ENCODE results near the gene ITGA6.
A peak's percentile ranks its signal among the peaks of the same experiment; 100 is the strongest.

ITGA6 gene

DNA sequence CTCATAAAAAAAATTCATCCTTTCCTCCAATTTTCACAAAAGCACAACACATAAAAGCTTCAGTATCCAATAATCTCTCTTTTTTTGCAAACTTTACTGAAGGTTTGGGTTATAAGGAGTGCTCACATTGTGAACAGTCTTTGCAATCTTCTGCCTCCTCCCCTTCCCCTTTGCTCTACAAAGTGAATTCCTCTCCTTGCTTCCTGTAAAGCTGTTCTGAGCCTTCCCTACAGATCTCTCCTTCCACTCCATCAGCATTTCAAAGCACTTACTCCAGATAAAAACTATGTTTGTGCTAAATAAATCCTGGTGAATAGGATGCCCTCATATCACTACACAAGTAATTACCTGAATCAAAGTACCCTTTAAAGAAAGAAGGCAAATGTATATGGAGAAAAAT is 123.9 kb downstream of the ITGA6 start:
- no peaks in the 10 kb centered on the region for H3K9me3 ChIP-seq (ENCODE audit: control insufficient read depth in 2 of 2, low read length in 2 of 2)
- H3K27me3 ChIP-seq (ENCODE audit: control insufficient read depth in 1 of 2, insufficient read depth in 2 of 2, low read length in 2 of 2), result no peaks in the 10 kb centered on the region
- no peaks in the 10 kb centered on the region for H3K36me3 ChIP-seq (ENCODE audit: control insufficient read depth in 2 of 2, insufficient read depth in 2 of 2, low read length in 2 of 2)
- peaks cover 5% of the 10 kb centered on the region for H3K4me1 ChIP-seq (ENCODE audit: control insufficient read depth, insufficient read depth, low read length)
- H3K27ac ChIP-seq (ENCODE audit: low read length), result no peak overlapping the region
- no peak overlapping the region for H3K9ac ChIP-seq (ENCODE audit: low read length in 2 of 2)
- H3K4me3 ChIP-seq (ENCODE audit: low read length in 2 of 2), result no peak overlapping the region

DNA sequence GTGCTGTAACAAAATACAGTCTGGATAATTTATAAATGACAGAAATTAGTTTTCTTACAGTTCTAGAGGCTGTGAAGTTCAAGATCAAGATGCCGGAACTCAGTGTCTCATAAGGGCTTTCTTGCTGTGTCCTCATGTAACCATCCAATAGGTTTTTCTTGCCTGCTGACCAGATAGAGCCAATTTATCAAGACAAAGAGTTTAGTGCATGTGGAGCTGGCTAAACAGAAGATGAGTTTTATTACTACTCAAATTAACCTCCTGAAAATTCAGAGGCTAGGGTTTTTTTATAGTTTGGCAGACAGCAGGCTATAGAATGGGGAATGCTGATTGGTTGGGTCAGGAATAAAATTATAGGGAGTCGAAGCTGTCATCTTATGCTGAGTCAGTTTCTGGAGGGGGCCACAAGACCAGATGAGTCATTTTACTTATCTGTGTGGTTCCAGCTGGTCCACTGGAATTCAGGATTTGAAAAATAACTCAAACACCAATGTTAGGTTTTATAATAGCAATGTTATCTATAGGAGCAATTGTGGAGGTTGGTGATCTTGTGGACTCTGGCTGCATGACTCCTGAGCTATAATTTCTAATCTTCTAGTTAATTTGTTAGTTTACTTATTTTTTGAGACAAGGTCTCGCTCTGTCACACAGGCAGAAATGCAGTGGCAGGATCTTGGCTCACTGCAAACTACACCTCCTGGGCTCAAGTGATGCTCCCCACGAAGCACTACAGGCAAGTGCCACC is 125.3 kb downstream of the ITGA6 start:
- Histone ChIP-seq H3K27ac (ENCODE audit: low read length) (no peak overlapping the region), H3K9me3 (ENCODE audit: control insufficient read depth in 2 of 2, low read length in 2 of 2) (no peaks in the 10 kb centered on the region), H3K36me3 (ENCODE audit: control insufficient read depth in 2 of 2, insufficient read depth in 2 of 2, low read length in 2 of 2) (no peaks in the 10 kb centered on the region), H3K4me3 (ENCODE audit: low read length in 2 of 2) (no peak overlapping the region), H3K27me3 (ENCODE audit: control insufficient read depth in 1 of 2, insufficient read depth in 2 of 2, low read length in 2 of 2) (no peaks in the 10 kb centered on the region), H3K4me1 (ENCODE audit: control insufficient read depth, insufficient read depth, low read length) (peaks cover 14% of the 10 kb centered on the region), H3K9ac (ENCODE audit: low read length in 2 of 2) (no peak overlapping the region)

DNA sequence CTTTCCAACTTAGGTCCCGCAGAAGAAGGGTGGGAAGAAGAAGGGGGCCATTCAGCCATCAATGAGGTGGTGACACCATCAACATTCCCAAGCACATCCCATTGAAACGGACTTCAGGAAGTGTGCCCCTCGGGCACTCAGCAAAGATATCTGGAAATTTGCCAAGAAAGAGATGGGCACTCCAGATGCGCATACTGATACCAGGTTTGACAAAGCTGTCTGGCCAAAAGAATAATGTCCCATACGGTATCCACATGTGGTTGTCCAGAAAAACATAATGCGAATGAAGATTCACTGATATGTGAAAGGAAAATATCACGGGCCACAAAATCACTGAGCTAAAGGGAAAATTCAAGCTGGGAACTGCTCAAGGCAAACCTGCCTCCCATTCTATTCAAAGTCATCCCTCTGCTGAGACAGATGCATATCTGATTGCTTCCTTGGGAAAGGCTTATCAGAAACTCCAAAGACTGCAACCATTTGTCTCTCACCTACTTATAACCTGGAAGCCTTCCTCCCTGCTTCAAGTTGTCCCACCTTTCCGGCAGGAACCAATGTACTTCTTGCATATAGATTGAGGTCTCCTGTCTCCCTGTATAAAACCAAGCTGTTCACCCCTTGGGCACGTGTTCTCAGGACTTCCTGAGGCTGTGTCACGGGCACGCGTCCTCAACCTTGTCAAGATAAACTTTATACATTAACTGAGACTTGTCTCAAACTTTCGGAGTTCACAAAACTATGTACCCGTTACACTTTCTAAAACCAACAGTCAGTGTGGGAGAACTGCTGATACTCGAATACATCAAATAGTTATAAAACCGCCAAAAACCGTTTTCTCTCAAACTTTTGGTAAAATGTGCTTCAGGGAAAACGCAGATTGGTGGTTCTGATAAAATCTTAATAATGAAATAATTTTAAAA is 127.2 kb downstream of the ITGA6 start:
- Histone ChIP-seq H3K4me3 (ENCODE audit: low read length in 2 of 2) (peak overlapping the region; percentile 93 to 94), H3K27me3 (ENCODE audit: control insufficient read depth in 1 of 2, insufficient read depth in 2 of 2, low read length in 2 of 2) (no peaks in the 10 kb centered on the region), H3K36me3 (ENCODE audit: control insufficient read depth in 2 of 2, insufficient read depth in 2 of 2, low read length in 2 of 2) (no peaks in the 10 kb centered on the region), H3K4me1 (ENCODE audit: control insufficient read depth, insufficient read depth, low read length) (peaks cover 17% of the 10 kb centered on the region), H3K27ac (ENCODE audit: low read length) (peak overlapping the region; percentile 73), H3K9ac (ENCODE audit: low read length in 2 of 2) (peak overlapping the region; percentile 89 to 92), H3K9me3 (ENCODE audit: control insufficient read depth in 2 of 2, low read length in 2 of 2) (no peaks in the 10 kb centered on the region)

DNA sequence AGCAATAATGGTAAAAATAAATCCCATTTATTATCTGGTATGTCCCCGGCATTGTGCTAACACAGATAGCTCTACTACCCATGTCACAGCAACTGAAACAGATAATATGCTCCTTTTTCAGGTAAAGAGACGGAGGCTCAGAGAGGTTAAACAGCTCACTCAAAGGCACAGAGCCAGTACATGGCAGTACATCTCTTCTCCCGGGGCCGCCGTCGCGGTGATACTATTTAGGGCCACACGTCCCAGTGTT is 127.8 kb downstream of the ITGA6 start:
- Histone ChIP-seq H3K9ac (ENCODE audit: low read length in 2 of 2) (peak overlapping the region; percentile 89 to 92), H3K36me3 (ENCODE audit: control insufficient read depth in 2 of 2, insufficient read depth in 2 of 2, low read length in 2 of 2) (no peaks in the 10 kb centered on the region), H3K9me3 (ENCODE audit: control insufficient read depth in 2 of 2, low read length in 2 of 2) (no peaks in the 10 kb centered on the region), H3K27me3 (ENCODE audit: control insufficient read depth in 1 of 2, insufficient read depth in 2 of 2, low read length in 2 of 2) (no peaks in the 10 kb centered on the region), H3K4me3 (ENCODE audit: low read length in 2 of 2) (peak overlapping the region; percentile 93 to 94), H3K4me1 (ENCODE audit: control insufficient read depth, insufficient read depth, low read length) (peaks cover 17% of the 10 kb centered on the region), H3K27ac (ENCODE audit: low read length) (peak overlapping the region; percentile 73)
